Cerebellar cortex (tissue), 1 donor: ENCODE measurements around the gene DNTTIP2.
"Not testable (repeated sequence)": the region's sequence is repeated elsewhere in the genome, so short reads cannot be mapped to it uniquely, and the experiment has no call there.

Experiments used
- DNase-seq: peaks from one replicate; pipeline ENCODE4 v3.0.0-alpha.2; 2015; ENCODE audit warnings: low spot score

Gene DNTTIP2

GRCh38 chr1:93878889-93879586, at the start of gene DNTTIP2:
Gene DNTTIP2, minus strand, starts transcription at chr1:93879206. Its CDS starts 58 bp downstream, at chr1:93879148.
- peak; percentile 93 for DNase-seq

- no peak for DNase-seq
Observed at GRCh38 chr1:93925206-93925605, 46.2 kb upstream of the DNTTIP2 start.

GRCh38 chr1:93919780-93920179, 40.8 kb upstream of the DNTTIP2 start:
- no peak for DNase-seq

GRCh38 chr1:93917302-93917701, 38.3 kb upstream of the DNTTIP2 start:
- DNase-seq = no peak

- DNase-seq = not testable (repeated sequence)
Observed at GRCh38 chr1:93910880-93911279, 31.9 kb upstream of the DNTTIP2 start.

- DNase-seq = no peak
Observed at GRCh38 chr1:93910305-93910704, 31.3 kb upstream of the DNTTIP2 start.

GRCh38 chr1:93909146-93910050, 30.4 kb upstream of the DNTTIP2 start, which contains the start of gene GCLM:
Gene GCLM, minus strand, starts transcription at chr1:93909430. Its CDS starts 267 bp downstream, at chr1:93909163.
- DNase-seq = peak; percentile 83

- DNase-seq = peak; percentile 31
Observed at GRCh38 chr1:93908394-93909145, 29.6 kb upstream of the DNTTIP2 start.

- DNase-seq = no peak
Observed at GRCh38 chr1:93907718-93908117, 28.7 kb upstream of the DNTTIP2 start.

- no peak for DNase-seq
Observed at GRCh38 chr1:93906480-93906879, 27.5 kb upstream of the DNTTIP2 start.

GRCh38 chr1:93905734-93906133, 26.7 kb upstream of the DNTTIP2 start:
- DNase-seq = no peak

GRCh38 chr1:93905051-93905450, 26.0 kb upstream of the DNTTIP2 start:
- DNase-seq = no peak

- no peak for DNase-seq
Observed at GRCh38 chr1:93904228-93904627, 25.2 kb upstream of the DNTTIP2 start.

GRCh38 chr1:93900723-93901504, 21.9 kb upstream of the DNTTIP2 start:
- DNase-seq = no peak

- no peak for DNase-seq
Observed at GRCh38 chr1:93899543-93900207, 20.7 kb upstream of the DNTTIP2 start.

GRCh38 chr1:93888900-93889299, 9.9 kb upstream of the DNTTIP2 start:
- no peak for DNase-seq

- DNase-seq = no peak
Observed at GRCh38 chr1:93882269-93882668, 3.3 kb upstream of the DNTTIP2 start.

GRCh38 chr1:93880731-93881130, 1.7 kb upstream of the DNTTIP2 start:
- DNase-seq = no peak

GRCh38 chr1:93878501-93878888, 511 bp downstream of the DNTTIP2 start:
- DNase-seq = peak; percentile 11

GRCh38 chr1:93877529-93877928, 1.5 kb downstream of the DNTTIP2 start:
- no peak for DNase-seq

GRCh38 chr1:93876244-93876643, 2.8 kb downstream of the DNTTIP2 start:
- no peak for DNase-seq
